IPS DF 6.9 (cell line): ENCODE measurements around the gene HEG1.

Source experiments
- DNase-seq: peaks from one replicate; pipeline ENCODE4 v3.0.0-alpha.2; 2013; ENCODE audit warnings: low read depth, low spot score
- H3K27ac ChIP-seq: one replicate; pipeline ENCODE4 v1.5.1; 2013; ENCODE audit warnings: low read length, control low read depth
- H3K27me3 ChIP-seq: 2 replicates; pipeline ENCODE4 v1.6.1; 2013; ENCODE audit warnings: mild to moderate bottlenecking, low read length; ENCODE audit not compliant: control insufficient read depth, insufficient read depth
- H3K36me3 ChIP-seq: 2 replicates; pipeline ENCODE4 v1.6.1; 2013; ENCODE audit warnings: low read length; ENCODE audit not compliant: control insufficient read depth, insufficient read depth
- H3K4me1 ChIP-seq: 2 replicates; pipeline ENCODE4 v1.6.1; 2013; ENCODE audit warnings: low read length; ENCODE audit not compliant: control insufficient read depth, insufficient read depth
- H3K4me3 ChIP-seq: 2 replicates; pipeline ENCODE4 v1.5.1; 2013; ENCODE audit warnings: mild to moderate bottlenecking, low read length
- H3K9me3 ChIP-seq: 2 replicates; pipeline ENCODE4 v1.6.1; 2013; ENCODE audit warnings: low read length, inconsistent platforms; ENCODE audit not compliant: control insufficient read depth, insufficient read depth
- WGBS: extraction: QIAGEN DNeasy Blood & Tissue Kit; methylation state at CpG from one replicate; pipeline ENCODE4 v1.1.7; 2013; ENCODE audit warnings: mixed read lengths, missing lambda C conversion rate; ENCODE audit not compliant: insufficient read length, insufficient coverage; 5-methylcytosine and 5-hydroxymethylcytosine counted together

HEG1 gene

GRCh38 chr3:124969963-124970722 lies 85.7 kb downstream of the HEG1 start:
- H3K4me1 ChIP-seq = no peaks in the 10 kb centered on the region
- no peaks in the 10 kb centered on the region for H3K9me3 ChIP-seq
- H3K4me3 ChIP-seq = no peak overlapping the region
- no CpG with 5 or more reads among the region's 18 CpGs for WGBS
- H3K27me3 ChIP-seq = no peaks in the 10 kb centered on the region
- no peak overlapping the region for H3K27ac ChIP-seq
- no peaks in the 10 kb centered on the region for H3K36me3 ChIP-seq
- no peak for DNase-seq

GRCh38 chr3:124969190-124969589 lies 86.6 kb downstream of the HEG1 start:
- H3K36me3 ChIP-seq = no peaks in the 10 kb centered on the region
- no peaks in the 10 kb centered on the region for H3K27me3 ChIP-seq
- no peaks in the 10 kb centered on the region for H3K9me3 ChIP-seq
- H3K4me1 ChIP-seq = no peaks in the 10 kb centered on the region
- H3K4me3 ChIP-seq = no peak overlapping the region
- DNase-seq = no peak
- no peak overlapping the region for H3K27ac ChIP-seq
- no CpG with 5 or more reads among the region's 8 CpGs for WGBS

- Histone ChIP-seq H3K4me3 (no peak overlapping the region), H3K4me1 (no peaks in the 10 kb centered on the region), H3K36me3 (no peaks in the 10 kb centered on the region), H3K9me3 (no peaks in the 10 kb centered on the region), H3K27me3 (no peaks in the 10 kb centered on the region), H3K27ac (no peak overlapping the region)
- no CpG with 5 or more reads among the region's 10 CpGs for WGBS
- no peak for DNase-seq
Measured at GRCh38 chr3:124967964-124968363, 87.8 kb downstream of the HEG1 start.

GRCh38 chr3:124966521-124967445 lies 89.0 kb downstream of the HEG1 start:
- WGBS = no CpG with 5 or more reads among the region's 7 CpGs
- Histone ChIP-seq H3K4me3 (no peak overlapping the region), H3K27me3 (no peaks in the 10 kb centered on the region), H3K27ac (no peak overlapping the region), H3K4me1 (no peaks in the 10 kb centered on the region), H3K9me3 (no peaks in the 10 kb centered on the region), H3K36me3 (no peaks in the 10 kb centered on the region)
- DNase-seq = no peak

GRCh38 chr3:124965413-124965812 lies 90.4 kb downstream of the HEG1 start:
- WGBS = no CpG with 5 or more reads among the region's 1 CpG
- Histone ChIP-seq H3K9me3 (no peaks in the 10 kb centered on the region), H3K27ac (no peak overlapping the region), H3K4me3 (no peak overlapping the region), H3K4me1 (no peaks in the 10 kb centered on the region), H3K36me3 (no peaks in the 10 kb centered on the region), H3K27me3 (no peaks in the 10 kb centered on the region)
- DNase-seq = no peak

- DNase-seq = no peak
- Histone ChIP-seq H3K27me3 (no peaks in the 10 kb centered on the region), H3K4me3 (no peak overlapping the region), H3K9me3 (no peaks in the 10 kb centered on the region), H3K4me1 (no peaks in the 10 kb centered on the region), H3K36me3 (no peaks in the 10 kb centered on the region), H3K27ac (no peak overlapping the region)
- no CpG with 5 or more reads among the region's 4 CpGs for WGBS
Measured at GRCh38 chr3:124964387-124964786, 91.4 kb downstream of the HEG1 start.

GRCh38 chr3:124963755-124964154 lies 92.0 kb downstream of the HEG1 start:
- Histone ChIP-seq H3K36me3 (no peaks in the 10 kb centered on the region), H3K27me3 (no peaks in the 10 kb centered on the region), H3K4me1 (no peaks in the 10 kb centered on the region), H3K4me3 (no peak overlapping the region), H3K27ac (no peak overlapping the region), H3K9me3 (no peaks in the 10 kb centered on the region)
- no peak for DNase-seq
- WGBS = no CpG with 5 or more reads among the region's 3 CpGs

GRCh38 chr3:124962403-124962940 lies 93.3 kb downstream of the HEG1 start:
- Histone ChIP-seq H3K27me3 (no peaks in the 10 kb centered on the region), H3K36me3 (no peaks in the 10 kb centered on the region), H3K9me3 (no peaks in the 10 kb centered on the region), H3K4me3 (no peak overlapping the region), H3K4me1 (no peaks in the 10 kb centered on the region), H3K27ac (no peak overlapping the region)
- no CpG with 5 or more reads among the region's 2 CpGs for WGBS
- DNase-seq = no peak

- no peaks in the 10 kb centered on the region for H3K27me3 ChIP-seq
- H3K4me3 ChIP-seq = no peak overlapping the region
- no CpG with 5 or more reads among the region's 5 CpGs for WGBS
- H3K27ac ChIP-seq = no peak overlapping the region
- H3K9me3 ChIP-seq = no peaks in the 10 kb centered on the region
- no peaks in the 10 kb centered on the region for H3K4me1 ChIP-seq
- H3K36me3 ChIP-seq = no peaks in the 10 kb centered on the region
- DNase-seq = no peak
Measured at GRCh38 chr3:124960698-124961097, 95.1 kb downstream of the HEG1 start.

GRCh38 chr3:124960105-124960504 lies 95.7 kb downstream of the HEG1 start:
- no peaks in the 10 kb centered on the region for H3K4me1 ChIP-seq
- no peak overlapping the region for H3K4me3 ChIP-seq
- no peaks in the 10 kb centered on the region for H3K9me3 ChIP-seq
- DNase-seq = no peak
- no peaks in the 10 kb centered on the region for H3K36me3 ChIP-seq
- no peak overlapping the region for H3K27ac ChIP-seq
- H3K27me3 ChIP-seq = no peaks in the 10 kb centered on the region
- no CpG with 5 or more reads among the region's 3 CpGs for WGBS
